ENCODE data around the gene VPS13D. TPM values are rescaled to one million over a fixed set of nuclear protein-coding genes. Genes with fewer than 3 reads are reported as not detected.
A peak's percentile ranks its signal among the peaks of the same experiment; 100 is the strongest.

Gene VPS13D
- total RNA-seq, 1 experiment from 2014 or later, result 30.7 TPM

DNA sequence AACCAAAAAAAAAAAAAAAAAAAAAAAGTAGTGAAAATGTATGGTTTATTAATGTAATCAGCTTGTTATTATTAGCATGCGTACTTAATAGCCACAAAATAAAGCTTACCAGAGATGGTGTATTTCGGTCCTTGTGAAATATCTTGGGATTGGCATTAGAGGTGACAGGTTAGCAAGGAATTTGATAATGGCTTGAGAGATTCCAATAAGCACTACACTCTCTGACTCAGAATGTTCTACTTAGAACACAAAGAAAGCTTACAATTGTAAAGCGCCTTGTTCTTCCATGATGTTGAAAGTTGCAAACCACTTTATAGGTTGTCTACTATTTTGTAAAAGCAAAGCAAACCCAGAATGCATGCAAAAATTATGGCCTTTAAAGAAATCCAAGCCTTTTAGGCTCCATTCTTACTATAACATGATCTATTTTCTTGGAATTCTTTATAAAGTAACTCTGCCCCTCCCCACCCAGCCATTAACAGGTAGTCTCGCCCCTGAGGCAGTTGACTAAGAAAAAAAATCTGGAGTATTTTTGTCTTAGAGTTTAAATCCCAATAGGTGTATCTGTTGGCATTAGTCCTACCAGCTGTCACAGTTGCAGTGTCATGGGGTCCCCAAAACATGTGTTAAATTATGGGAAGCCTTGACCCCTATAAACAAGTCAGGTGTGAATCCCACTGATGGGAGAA lies 259.0 kb downstream of the VPS13D start:
- TF ChIP-seq EZH2 (IDR thresholded peaks at IDR 0.05; ENCODE audit: low read length, unreplicated experiment), result no peak
- TF ChIP-seq EZH2phosphoT487 (IDR thresholded peaks at IDR 0.05; ENCODE audit: borderline replicate concordance, low read length), result no peak
- TF ChIP-seq, protein P1, sequence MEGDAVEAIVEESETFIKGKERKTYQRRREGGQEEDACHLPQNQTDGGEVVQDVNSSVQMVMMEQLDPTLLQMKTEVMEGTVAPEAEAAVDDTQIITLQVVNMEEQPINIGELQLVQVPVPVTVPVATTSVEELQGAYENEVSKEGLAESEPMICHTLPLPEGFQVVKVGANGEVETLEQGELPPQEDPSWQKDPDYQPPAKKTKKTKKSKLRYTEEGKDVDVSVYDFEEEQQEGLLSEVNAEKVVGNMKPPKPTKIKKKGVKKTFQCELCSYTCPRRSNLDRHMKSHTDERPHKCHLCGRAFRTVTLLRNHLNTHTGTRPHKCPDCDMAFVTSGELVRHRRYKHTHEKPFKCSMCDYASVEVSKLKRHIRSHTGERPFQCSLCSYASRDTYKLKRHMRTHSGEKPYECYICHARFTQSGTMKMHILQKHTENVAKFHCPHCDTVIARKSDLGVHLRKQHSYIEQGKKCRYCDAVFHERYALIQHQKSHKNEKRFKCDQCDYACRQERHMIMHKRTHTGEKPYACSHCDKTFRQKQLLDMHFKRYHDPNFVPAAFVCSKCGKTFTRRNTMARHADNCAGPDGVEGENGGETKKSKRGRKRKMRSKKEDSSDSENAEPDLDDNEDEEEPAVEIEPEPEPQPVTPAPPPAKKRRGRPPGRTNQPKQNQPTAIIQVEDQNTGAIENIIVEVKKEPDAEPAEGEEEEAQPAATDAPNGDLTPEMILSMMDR (conservative IDR thresholded peaks at IDR 0.05; ENCODE audit: low read depth, low read length), result no peak
- H2AFZ ChIP-seq (ENCODE audit: low read length), result no peak overlapping the region
- H3K27ac ChIP-seq (ENCODE audit: low read length), result 0 out of 2 replicates have a peak overlapping the region, but pooled peaks have one; percentile 13
- ATAC-seq, result no peak
- CTCF ChIA-PET, result no interaction called here
- no peaks in the 10 kb centered on the region for H3K27me3 ChIP-seq (ENCODE audit: low read length)
- H3K79me2 ChIP-seq (ENCODE audit: low read length), result peaks cover 9% of the 10 kb centered on the region; the same call in 1 of the 2 replicates
- no peak overlapping the region for H3K4me2 ChIP-seq (ENCODE audit: low read length)
- H3K4me1 ChIP-seq (ENCODE audit: insufficient read depth, low read length), result peaks cover 34% of the 10 kb centered on the region
- BruUV-seq (replicated peaks), result no TSS peak
- intact Hi-C loops (cut with micrococcal nuclease), result loop anchor here (10.0 kb wide), 1 partner anchor 174 kb away; no protein-coding TSS in a partner anchor
- H3K9me2 ChIP-seq (replicated peaks; ENCODE audit: low read length), result no peaks in the 10 kb centered on the region
- DNase-seq, result peak; percentile 71
- no peaks in the 10 kb centered on the region for H4K20me1 ChIP-seq (ENCODE audit: low read length)
- no peak overlapping the region for H3K4me3 ChIP-seq (ENCODE audit: low read length)
- H3K9me3 ChIP-seq (ENCODE audit: low read length), result no peaks in the 10 kb centered on the region
- POLR2A ChIA-PET (ENCODE audit: unreplicated experiment), result no interaction called here
- H3K9ac ChIP-seq (ENCODE audit: low read length), result no peak overlapping the region
- H3F3A ChIP-seq (ENCODE audit: low read length, unreplicated experiment), result no peaks in the 10 kb centered on the region
- H3K36me3 ChIP-seq (ENCODE audit: low read depth, low read length), result 0 out of 2 replicates have a peak, but pooled peaks cover 3% of the 10 kb centered on the region

GRCh38 chr1:12490532-12491142 lies 260.8 kb downstream of the VPS13D start:
- ATAC-seq (no peak), DNase-seq (no peak)
- no peaks in the 10 kb centered on the region for H3K79me2 ChIP-seq (ENCODE audit: low read length)
- H3K27me3 ChIP-seq (ENCODE audit: low read length), result no peaks in the 10 kb centered on the region
- TF ChIP-seq, protein P1 (conservative IDR thresholded peaks at IDR 0.05; ENCODE audit: low read depth, low read length), result no peak
- no peak for TF ChIP-seq EZH2phosphoT487 (IDR thresholded peaks at IDR 0.05; ENCODE audit: borderline replicate concordance, low read length)
- no peak overlapping the region for H3K4me2 ChIP-seq (ENCODE audit: low read length)
- no peak overlapping the region for H3K4me3 ChIP-seq (ENCODE audit: low read length)
- ChIA-PET POLR2A (ENCODE audit: unreplicated experiment) (no interaction called here), CTCF (no interaction called here)
- intact Hi-C loops (cut with micrococcal nuclease), result no loop called here
- H4K20me1 ChIP-seq (ENCODE audit: low read length), result no peaks in the 10 kb centered on the region
- H3F3A ChIP-seq (ENCODE audit: low read length, unreplicated experiment), result no peaks in the 10 kb centered on the region
- H2AFZ ChIP-seq (ENCODE audit: low read length), result no peak overlapping the region
- no peaks in the 10 kb centered on the region for H3K9me3 ChIP-seq (ENCODE audit: low read length)
- 0 out of 2 replicates have a peak, but pooled peaks cover 3% of the 10 kb centered on the region for H3K36me3 ChIP-seq (ENCODE audit: low read depth, low read length)
- H3K9me2 ChIP-seq (replicated peaks; ENCODE audit: low read length), result no peaks in the 10 kb centered on the region
- peaks cover 22% of the 10 kb centered on the region for H3K4me1 ChIP-seq (ENCODE audit: insufficient read depth, low read length)
- no peak overlapping the region for H3K27ac ChIP-seq (ENCODE audit: low read length)
- H3K9ac ChIP-seq (ENCODE audit: low read length), result no peak overlapping the region
- no TSS peak for BruUV-seq (replicated peaks)

- ChIA-PET POLR2A (ENCODE audit: unreplicated experiment) (no interaction called here), CTCF (no interaction called here)
- intact Hi-C loops (cut with micrococcal nuclease), result no loop called here
- Histone ChIP-seq H3K9me2 (replicated peaks; ENCODE audit: low read length) (no peaks in the 10 kb centered on the region), H3K27ac (ENCODE audit: low read length) (no peak overlapping the region), H2AFZ (ENCODE audit: low read length) (no peak overlapping the region), H3K79me2 (ENCODE audit: low read length) (no peaks in the 10 kb centered on the region), H3K4me2 (ENCODE audit: low read length) (no peak overlapping the region), H3F3A (ENCODE audit: low read length, unreplicated experiment) (no peaks in the 10 kb centered on the region), H3K27me3 (ENCODE audit: low read length) (no peaks in the 10 kb centered on the region), H3K4me3 (ENCODE audit: low read length) (no peak overlapping the region), H3K4me1 (ENCODE audit: insufficient read depth, low read length) (peaks cover 14% of the 10 kb centered on the region), H3K9ac (ENCODE audit: low read length) (no peak overlapping the region), H3K9me3 (ENCODE audit: low read length) (no peaks in the 10 kb centered on the region), H4K20me1 (ENCODE audit: low read length) (no peaks in the 10 kb centered on the region), H3K36me3 (ENCODE audit: low read depth, low read length) (0 out of 2 replicates have a peak, but pooled peaks cover 3% of the 10 kb centered on the region)
- no peak for ATAC-seq
- no peak for TF ChIP-seq EZH2 (IDR thresholded peaks at IDR 0.05; ENCODE audit: low read length, unreplicated experiment)
- TF ChIP-seq EZH2phosphoT487 (IDR thresholded peaks at IDR 0.05; ENCODE audit: borderline replicate concordance, low read length), result no peak
- TF ChIP-seq, protein P1 (conservative IDR thresholded peaks at IDR 0.05; ENCODE audit: low read depth, low read length), result no peak
- no TSS peak for BruUV-seq (replicated peaks)
- no peak for DNase-seq
Observed at GRCh38 chr1:12491656-12492055, 261.8 kb downstream of the VPS13D start.

Data from PC-3 (cell line).